Measurements from ENCODE around the gene IFRD1. TPM values are rescaled to one million over a fixed set of nuclear protein-coding genes. Genes with fewer than 3 reads are reported as not detected.

Gene IFRD1
- total RNA-seq, 1 donor from 2014 or later, result 78.3 TPM

- Mint-ChIP-seq H3K36me3 (ENCODE audit: unreplicated experiment) (peaks cover 7% of the 10 kb centered on the region), H3K9me3 (ENCODE audit: unreplicated experiment) (no peaks in the 10 kb centered on the region), H3K27me3 (ENCODE audit: unreplicated experiment) (peaks cover 3% of the 10 kb centered on the region), H3K27ac (ENCODE audit: unreplicated experiment) (no peak overlapping the region), H3K4me1 (ENCODE audit: unreplicated experiment) (peaks cover 9% of the 10 kb centered on the region), H3K4me3 (ENCODE audit: unreplicated experiment) (no peak overlapping the region)
- TF ChIP-seq CTCF (IDR thresholded peaks at IDR 0.05), result no peak
- DNase-seq (ENCODE audit: extremely low spot score, unreplicated experiment), result no peak
Measured at GRCh38 chr7:112494656-112495055, 44.4 kb downstream of the IFRD1 start.

GRCh38 chr7:112495156-112495788 is 45.0 kb downstream of the IFRD1 start:
- Mint-ChIP-seq H3K4me3 (ENCODE audit: unreplicated experiment) (no peak overlapping the region), H3K4me1 (ENCODE audit: unreplicated experiment) (peaks cover 11% of the 10 kb centered on the region), H3K27me3 (ENCODE audit: unreplicated experiment) (peaks cover 3% of the 10 kb centered on the region), H3K9me3 (ENCODE audit: unreplicated experiment) (no peaks in the 10 kb centered on the region), H3K36me3 (ENCODE audit: unreplicated experiment) (peaks cover 2% of the 10 kb centered on the region), H3K27ac (ENCODE audit: unreplicated experiment) (no peak overlapping the region)
- no peak for DNase-seq (ENCODE audit: extremely low spot score, unreplicated experiment)
- TF ChIP-seq CTCF (IDR thresholded peaks at IDR 0.05), result no peak

- Mint-ChIP-seq H3K9me3 (ENCODE audit: unreplicated experiment) (no peaks in the 10 kb centered on the region), H3K27ac (ENCODE audit: unreplicated experiment) (no peak overlapping the region), H3K4me1 (ENCODE audit: unreplicated experiment) (peaks cover 11% of the 10 kb centered on the region), H3K36me3 (ENCODE audit: unreplicated experiment) (no peaks in the 10 kb centered on the region), H3K4me3 (ENCODE audit: unreplicated experiment) (no peak overlapping the region), H3K27me3 (ENCODE audit: unreplicated experiment) (peaks cover 3% of the 10 kb centered on the region)
- peak; percentile 72 for TF ChIP-seq CTCF (IDR thresholded peaks at IDR 0.05)
- DNase-seq (ENCODE audit: extremely low spot score, unreplicated experiment), result no peak
Measured at GRCh38 chr7:112495810-112496462, 45.7 kb downstream of the IFRD1 start.

GRCh38 chr7:112497481-112497880 is 47.2 kb downstream of the IFRD1 start:
- H3K9me3 Mint-ChIP-seq (ENCODE audit: unreplicated experiment), result no peaks in the 10 kb centered on the region
- H3K36me3 Mint-ChIP-seq (ENCODE audit: unreplicated experiment), result no peaks in the 10 kb centered on the region
- H3K4me3 Mint-ChIP-seq (ENCODE audit: unreplicated experiment), result no peak overlapping the region
- no peak overlapping the region for H3K27ac Mint-ChIP-seq (ENCODE audit: unreplicated experiment)
- DNase-seq (ENCODE audit: extremely low spot score, unreplicated experiment), result no peak
- peaks cover 3% of the 10 kb centered on the region for H3K27me3 Mint-ChIP-seq (ENCODE audit: unreplicated experiment)
- TF ChIP-seq CTCF (IDR thresholded peaks at IDR 0.05), result no peak
- peaks cover 11% of the 10 kb centered on the region for H3K4me1 Mint-ChIP-seq (ENCODE audit: unreplicated experiment)

- DNase-seq (ENCODE audit: extremely low spot score, unreplicated experiment), result no peak
- Mint-ChIP-seq H3K4me1 (ENCODE audit: unreplicated experiment) (peaks cover 7% of the 10 kb centered on the region), H3K4me3 (ENCODE audit: unreplicated experiment) (no peak overlapping the region), H3K27ac (ENCODE audit: unreplicated experiment) (no peak overlapping the region), H3K27me3 (ENCODE audit: unreplicated experiment) (peaks cover 3% of the 10 kb centered on the region), H3K36me3 (ENCODE audit: unreplicated experiment) (no peaks in the 10 kb centered on the region), H3K9me3 (ENCODE audit: unreplicated experiment) (no peaks in the 10 kb centered on the region)
- TF ChIP-seq CTCF (IDR thresholded peaks at IDR 0.05), result no peak
Measured at GRCh38 chr7:112500619-112501018, 50.4 kb downstream of the IFRD1 start.
